Mesendoderm (in vitro differentiated cells): ENCODE measurements around the gene COL6A2.

Experiments used
- DNase-seq: peaks from one replicate; pipeline ENCODE4 v3.0.0; 2013
- H2AK5ac ChIP-seq: 2 replicates; pipeline ENCODE4 v1.6.1; 2013; ENCODE audit warnings: low read length, inconsistent platforms
- H2BK120ac ChIP-seq: 2 replicates; pipeline ENCODE4 v1.6.1; 2013; ENCODE audit warnings: low read depth, mild to moderate bottlenecking, low read length, moderate library complexity, mixed read lengths
- H2BK15ac ChIP-seq: replicated peaks from 2 replicates; pipeline ENCODE4 v1.6.1; 2013; ENCODE audit warnings: low read depth, mild to moderate bottlenecking, moderate library complexity
- H2BK5ac ChIP-seq: 2 replicates; pipeline ENCODE4 v1.6.1; 2013; ENCODE audit warnings: low read length, inconsistent platforms
- H3K18ac ChIP-seq: 2 replicates; pipeline ENCODE4 v1.6.1; 2013; ENCODE audit warnings: mild to moderate bottlenecking, low read length, mixed read lengths
- H3K23ac ChIP-seq: one replicate; pipeline ENCODE4 v1.6.1; 2013; ENCODE audit warnings: low read length
- H3K27ac ChIP-seq: 2 replicates; pipeline ENCODE4 v1.5.1; 2013; ENCODE audit warnings: low read depth, mild to moderate bottlenecking, inconsistent platforms, low read length, moderate library complexity
- H3K27me3 ChIP-seq: 2 replicates; pipeline ENCODE4 v1.6.1; 2013; ENCODE audit warnings: low read length, control low read depth, mild to moderate bottlenecking, inconsistent platforms; ENCODE audit not compliant: insufficient read depth, poor library complexity
- H3K36me3 ChIP-seq: 2 replicates; pipeline ENCODE4 v1.6.1; 2013; ENCODE audit warnings: low read length, inconsistent platforms; ENCODE audit not compliant: control insufficient read depth, insufficient read depth
- H3K4ac ChIP-seq: one replicate; pipeline ENCODE4 v1.6.1; 2013; ENCODE audit warnings: low read depth, mild to moderate bottlenecking, low read length, moderate library complexity
- H3K4me1 ChIP-seq: 2 replicates; pipeline ENCODE4 v1.6.1; 2013; ENCODE audit warnings: low read depth, low read length, inconsistent platforms; ENCODE audit not compliant: control insufficient read depth
- H3K4me2 ChIP-seq: 2 replicates; pipeline ENCODE4 v1.6.1; 2013; ENCODE audit warnings: low read length
- H3K4me3 ChIP-seq: 2 replicates; pipeline ENCODE4 v1.5.1; 2013; ENCODE audit warnings: mild to moderate bottlenecking, low read length
- H3K56ac ChIP-seq: one replicate; pipeline ENCODE4 v1.6.1; 2013; ENCODE audit warnings: low read length
- H3K79me1 ChIP-seq: 2 replicates; pipeline ENCODE4 v1.6.1; 2013; ENCODE audit warnings: low read length, inconsistent platforms
- H3K79me2 ChIP-seq: 2 replicates; pipeline ENCODE4 v1.6.1; 2013; ENCODE audit warnings: mild to moderate bottlenecking, low read length; ENCODE audit not compliant: control insufficient read depth, insufficient read depth
- H3K9ac ChIP-seq: 2 replicates; pipeline ENCODE4 v1.6.1; 2013; ENCODE audit warnings: low read length, inconsistent platforms
- H4K5ac ChIP-seq: one replicate; pipeline ENCODE4 v1.6.1; 2013; ENCODE audit warnings: low read length
- H4K8ac ChIP-seq: one replicate; pipeline ENCODE4 v1.6.1; 2013; ENCODE audit warnings: low read depth, mild to moderate bottlenecking, control low read depth, low read length, moderate library complexity
- WGBS: extraction: QIAGEN DNeasy Blood & Tissue Kit; methylation state at CpG from one replicate; pipeline ENCODE4 v1.1.7; 2013; ENCODE audit warnings: low lambda C conversion rate, missing lambda C conversion rate; ENCODE audit not compliant: insufficient coverage; ENCODE audit errors: extremely low coverage; 5-methylcytosine and 5-hydroxymethylcytosine counted together

COL6A2 gene

GRCh38 chr21:46062471-46063211 lies 35.3 kb upstream of the COL6A2 start:
- no peaks in the 10 kb centered on the region for H3K36me3 ChIP-seq
- no peak overlapping the region for H3K4ac ChIP-seq
- H2BK120ac ChIP-seq: no peak overlapping the region
- no peak overlapping the region for H3K56ac ChIP-seq
- H3K4me1 ChIP-seq: no peaks in the 10 kb centered on the region
- H3K27me3 ChIP-seq: no peaks in the 10 kb centered on the region
- no peaks in the 10 kb centered on the region for H3K79me1 ChIP-seq
- H3K4me2 ChIP-seq: no peak overlapping the region
- no peak overlapping the region for H3K4me3 ChIP-seq
- H3K9ac ChIP-seq: no peak overlapping the region
- no CpG with 5 or more reads among the region's 5 CpGs for WGBS
- no peak overlapping the region for H2BK15ac ChIP-seq
- no peak overlapping the region for H4K5ac ChIP-seq
- no peak for DNase-seq
- no peak overlapping the region for H2AK5ac ChIP-seq
- no peak overlapping the region for H3K18ac ChIP-seq
- H4K8ac ChIP-seq: no peak overlapping the region
- no peak overlapping the region for H2BK5ac ChIP-seq
- H3K23ac ChIP-seq: no peak overlapping the region
- H3K79me2 ChIP-seq: no peaks in the 10 kb centered on the region
- no peak overlapping the region for H3K27ac ChIP-seq

GRCh38 chr21:46063227-46063626 lies 34.7 kb upstream of the COL6A2 start:
- no CpG with 5 or more reads among the region's 4 CpGs for WGBS
- no peak overlapping the region for H3K23ac ChIP-seq
- H3K79me1 ChIP-seq: no peaks in the 10 kb centered on the region
- H3K4ac ChIP-seq: no peak overlapping the region
- no peak overlapping the region for H4K8ac ChIP-seq
- no peak overlapping the region for H3K56ac ChIP-seq
- H3K4me2 ChIP-seq: no peak overlapping the region
- H2AK5ac ChIP-seq: no peak overlapping the region
- H4K5ac ChIP-seq: no peak overlapping the region
- no peak overlapping the region for H2BK15ac ChIP-seq
- H3K9ac ChIP-seq: no peak overlapping the region
- H3K27me3 ChIP-seq: no peaks in the 10 kb centered on the region
- H2BK5ac ChIP-seq: no peak overlapping the region
- H3K18ac ChIP-seq: no peak overlapping the region
- no peaks in the 10 kb centered on the region for H3K79me2 ChIP-seq
- no peak overlapping the region for H3K4me3 ChIP-seq
- H3K36me3 ChIP-seq: no peaks in the 10 kb centered on the region
- H3K27ac ChIP-seq: no peak overlapping the region
- no peaks in the 10 kb centered on the region for H3K4me1 ChIP-seq
- no peak overlapping the region for H2BK120ac ChIP-seq
- no peak for DNase-seq

- H2BK15ac ChIP-seq: no peak overlapping the region
- H4K5ac ChIP-seq: no peak overlapping the region
- no peak overlapping the region for H3K27ac ChIP-seq
- no peaks in the 10 kb centered on the region for H3K27me3 ChIP-seq
- no CpG with 5 or more reads among the region's 30 CpGs for WGBS
- no peak overlapping the region for H3K18ac ChIP-seq
- H3K4me1 ChIP-seq: no peaks in the 10 kb centered on the region
- no peak overlapping the region for H3K4ac ChIP-seq
- no peak overlapping the region for H3K4me3 ChIP-seq
- no peak for DNase-seq
- no peak overlapping the region for H2BK5ac ChIP-seq
- no peak overlapping the region for H3K4me2 ChIP-seq
- no peaks in the 10 kb centered on the region for H3K79me2 ChIP-seq
- H3K23ac ChIP-seq: no peak overlapping the region
- H3K56ac ChIP-seq: no peak overlapping the region
- no peaks in the 10 kb centered on the region for H3K36me3 ChIP-seq
- H2BK120ac ChIP-seq: no peak overlapping the region
- H4K8ac ChIP-seq: no peak overlapping the region
- no peak overlapping the region for H2AK5ac ChIP-seq
- no peak overlapping the region for H3K9ac ChIP-seq
- H3K79me1 ChIP-seq: no peaks in the 10 kb centered on the region
Measured at GRCh38 chr21:46063734-46064680, 33.9 kb upstream of the COL6A2 start.

- Histone ChIP-seq H2BK5ac (no peak overlapping the region), H3K79me1 (no peaks in the 10 kb centered on the region), H3K18ac (no peak overlapping the region), H3K4ac (no peak overlapping the region), H3K9ac (peak overlapping the region; percentile 23), H4K5ac (no peak overlapping the region), H3K4me3 (no peak overlapping the region), H2BK15ac (no peak overlapping the region), H2BK120ac (no peak overlapping the region), H4K8ac (no peak overlapping the region), H3K4me1 (no peaks in the 10 kb centered on the region), H3K27ac (no peak overlapping the region), H2AK5ac (no peak overlapping the region), H3K56ac (peak overlapping the region; percentile 73), H3K27me3 (no peaks in the 10 kb centered on the region), H3K79me2 (no peaks in the 10 kb centered on the region), H3K23ac (no peak overlapping the region), H3K36me3 (no peaks in the 10 kb centered on the region), H3K4me2 (no peak overlapping the region)
- DNase-seq: no peak
- WGBS: no CpG with 5 or more reads among the region's 13 CpGs
Measured at GRCh38 chr21:46064870-46065214, 33.1 kb upstream of the COL6A2 start.

GRCh38 chr21:46065215-46065913 lies 32.5 kb upstream of the COL6A2 start:
- H3K56ac ChIP-seq: peak overlapping the region; percentile 73
- H3K4ac ChIP-seq: no peak overlapping the region
- no peaks in the 10 kb centered on the region for H3K36me3 ChIP-seq
- no peak overlapping the region for H2BK15ac ChIP-seq
- H3K4me2 ChIP-seq: no peak overlapping the region
- H3K79me1 ChIP-seq: no peaks in the 10 kb centered on the region
- peak overlapping the region; percentile 23 for H3K9ac ChIP-seq
- H4K5ac ChIP-seq: no peak overlapping the region
- no peak overlapping the region for H2AK5ac ChIP-seq
- H3K23ac ChIP-seq: no peak overlapping the region
- H4K8ac ChIP-seq: no peak overlapping the region
- H2BK120ac ChIP-seq: no peak overlapping the region
- no peaks in the 10 kb centered on the region for H3K4me1 ChIP-seq
- H3K27ac ChIP-seq: no peak overlapping the region
- WGBS: no CpG with 5 or more reads among the region's 22 CpGs
- H2BK5ac ChIP-seq: no peak overlapping the region
- H3K27me3 ChIP-seq: no peaks in the 10 kb centered on the region
- DNase-seq: peak; percentile 46
- H3K79me2 ChIP-seq: no peaks in the 10 kb centered on the region
- H3K4me3 ChIP-seq: no peak overlapping the region
- no peak overlapping the region for H3K18ac ChIP-seq
